Upper lobe of right lung (tissue), 1 donor: ENCODE measurements around the gene UHMK1. TPM values are rescaled to one million over a fixed set of nuclear protein-coding genes. Genes with fewer than 3 reads are reported as not detected.

Experiments used
- ATAC-seq: fragments of 200-7000 bp; cut with Tn5 transposase; one replicate; pipeline ENCODE4 v1.9.1; 2020; ENCODE audit warnings: mild to moderate bottlenecking, moderate library complexity
- DNase-seq: peaks from one replicate; pipeline ENCODE4 v3.0.0-alpha.2; 2020
- H3K27ac ChIP-seq: fragments of 200-600 bp; one replicate; pipeline ENCODE4 v1.8.0; 2022
- H3K27me3 ChIP-seq: fragments of 200-600 bp; one replicate; pipeline ENCODE4 v1.8.0; 2022; ENCODE audit warnings: mild to moderate bottlenecking
- H3K36me3 ChIP-seq: fragments of 200-600 bp; one replicate; pipeline ENCODE4 v1.8.0; 2022
- H3K4me1 ChIP-seq: fragments of 200-600 bp; one replicate; pipeline ENCODE4 v1.8.0; 2022
- H3K4me3 ChIP-seq: fragments of 200-600 bp; one replicate; pipeline ENCODE4 v1.8.0; 2022; ENCODE audit warnings: mild to moderate bottlenecking
- H3K9me3 ChIP-seq: fragments of 200-600 bp; one replicate; pipeline ENCODE4 v1.8.0; 2022
- intact Hi-C: fragments of 100-400 bp; cut with DNase I; formaldehyde crosslinking; loops from one replicate; pipeline ENCODE4 v1.11.0; 2022
- total RNA-seq: library from RNA; stranded (reverse); fragmentation: NEBNext Ultra II Directional; extraction: Animal tissue kit (Norgen Biotek cat#: 25700); gene quantifications from one replicate; pipeline ENCODE4 v1.2.1, GENCODE V29; 2021
- TF ChIP-seq, protein P1 (sequence below): fragments of 200-600 bp; IDR thresholded peaks from one replicate; pipeline ENCODE4 v1.8.0; 2022; ENCODE audit warnings: antibody characterized with exemption
- donor health status: DM: no; HTN: yes; CAD: no; lungs with severe emphysema.

Gene UHMK1
- total RNA-seq, 1 donor from 2014 or later = 53.6 TPM

DNA sequence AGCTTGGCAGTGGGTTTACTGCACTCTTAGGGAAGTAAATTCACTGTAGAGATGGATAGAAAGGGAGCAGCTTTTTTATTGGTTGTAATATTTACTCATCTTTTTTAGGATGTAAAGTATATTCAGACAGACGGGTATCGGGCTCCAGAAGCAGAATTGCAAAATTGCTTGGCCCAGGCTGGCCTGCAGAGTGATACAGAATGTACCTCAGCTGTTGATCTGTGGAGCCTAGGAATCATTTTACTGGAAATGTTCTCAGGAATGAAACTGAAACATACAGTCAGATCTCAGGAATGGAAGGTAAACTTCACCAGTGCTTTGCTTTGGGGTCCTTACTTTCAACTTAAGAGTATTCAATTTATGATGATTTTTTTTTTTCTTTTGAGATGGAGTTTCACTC lies 3.2 kb downstream of the UHMK1 start:
- H3K4me3 ChIP-seq = no peak overlapping the region
- no peak for ATAC-seq
- no peak for DNase-seq
- no peaks in the 10 kb centered on the region for H3K27me3 ChIP-seq
- intact Hi-C loops = no loop called here
- no peaks in the 10 kb centered on the region for H3K9me3 ChIP-seq
- TF ChIP-seq, protein P1, sequence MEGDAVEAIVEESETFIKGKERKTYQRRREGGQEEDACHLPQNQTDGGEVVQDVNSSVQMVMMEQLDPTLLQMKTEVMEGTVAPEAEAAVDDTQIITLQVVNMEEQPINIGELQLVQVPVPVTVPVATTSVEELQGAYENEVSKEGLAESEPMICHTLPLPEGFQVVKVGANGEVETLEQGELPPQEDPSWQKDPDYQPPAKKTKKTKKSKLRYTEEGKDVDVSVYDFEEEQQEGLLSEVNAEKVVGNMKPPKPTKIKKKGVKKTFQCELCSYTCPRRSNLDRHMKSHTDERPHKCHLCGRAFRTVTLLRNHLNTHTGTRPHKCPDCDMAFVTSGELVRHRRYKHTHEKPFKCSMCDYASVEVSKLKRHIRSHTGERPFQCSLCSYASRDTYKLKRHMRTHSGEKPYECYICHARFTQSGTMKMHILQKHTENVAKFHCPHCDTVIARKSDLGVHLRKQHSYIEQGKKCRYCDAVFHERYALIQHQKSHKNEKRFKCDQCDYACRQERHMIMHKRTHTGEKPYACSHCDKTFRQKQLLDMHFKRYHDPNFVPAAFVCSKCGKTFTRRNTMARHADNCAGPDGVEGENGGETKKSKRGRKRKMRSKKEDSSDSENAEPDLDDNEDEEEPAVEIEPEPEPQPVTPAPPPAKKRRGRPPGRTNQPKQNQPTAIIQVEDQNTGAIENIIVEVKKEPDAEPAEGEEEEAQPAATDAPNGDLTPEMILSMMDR = no peak
- peaks cover 22% of the 10 kb centered on the region for H3K4me1 ChIP-seq
- peaks cover 61% of the 10 kb centered on the region for H3K36me3 ChIP-seq
- no peak overlapping the region for H3K27ac ChIP-seq

DNA sequence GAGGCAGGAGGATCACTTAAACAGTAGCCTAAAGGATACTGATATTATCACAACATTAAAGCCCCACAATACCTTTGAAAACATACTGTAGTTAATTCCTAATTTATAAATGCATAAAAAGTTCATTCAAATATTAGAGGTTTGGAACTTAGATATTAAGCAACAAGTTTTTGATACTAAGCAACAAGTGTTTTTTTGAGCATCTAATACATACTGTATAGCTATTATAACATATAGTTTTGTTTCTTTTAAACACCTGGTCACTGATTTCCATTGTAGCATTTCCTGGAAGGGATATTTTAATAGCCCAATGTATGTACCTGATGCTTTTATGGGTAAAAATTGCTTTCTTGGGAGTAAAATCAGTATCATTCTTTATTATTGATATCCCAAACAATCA lies 4.5 kb downstream of the UHMK1 start:
- H3K27ac ChIP-seq = no peak overlapping the region
- H3K9me3 ChIP-seq = no peaks in the 10 kb centered on the region
- intact Hi-C loops = no loop called here
- ATAC-seq (no peak), DNase-seq (no peak)
- no peaks in the 10 kb centered on the region for H3K27me3 ChIP-seq
- TF ChIP-seq, protein P1 = no peak
- no peak overlapping the region for H3K4me3 ChIP-seq
- peaks cover 20% of the 10 kb centered on the region for H3K4me1 ChIP-seq
- H3K36me3 ChIP-seq = peaks cover 73% of the 10 kb centered on the region

DNA sequence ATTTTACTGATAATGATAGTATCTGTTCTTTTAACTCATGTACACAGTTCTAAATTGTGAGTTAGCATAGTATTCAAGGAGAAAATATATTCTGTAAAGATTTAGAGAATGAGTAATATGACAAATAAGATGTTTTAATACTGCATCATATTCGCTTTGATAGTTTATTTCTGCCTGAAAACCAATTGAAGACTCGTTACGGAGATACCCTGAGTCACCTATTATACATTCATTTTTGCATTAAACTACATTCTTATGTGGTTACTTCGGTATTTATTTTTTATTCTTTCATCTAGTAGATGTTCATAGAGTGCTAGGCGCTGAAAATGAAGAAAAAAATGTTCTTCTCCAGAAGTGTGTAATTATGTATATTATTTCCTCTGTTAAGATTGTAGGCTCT lies 5.3 kb downstream of the UHMK1 start:
- H3K27ac ChIP-seq = no peak overlapping the region
- H3K4me1 ChIP-seq = peaks cover 17% of the 10 kb centered on the region
- peaks cover 79% of the 10 kb centered on the region for H3K36me3 ChIP-seq
- TF ChIP-seq, protein P1 = no peak
- DNase-seq = no peak
- intact Hi-C loops = no loop called here
- H3K27me3 ChIP-seq = no peaks in the 10 kb centered on the region
- ATAC-seq = no peak
- no peak overlapping the region for H3K4me3 ChIP-seq
- no peaks in the 10 kb centered on the region for H3K9me3 ChIP-seq

DNA sequence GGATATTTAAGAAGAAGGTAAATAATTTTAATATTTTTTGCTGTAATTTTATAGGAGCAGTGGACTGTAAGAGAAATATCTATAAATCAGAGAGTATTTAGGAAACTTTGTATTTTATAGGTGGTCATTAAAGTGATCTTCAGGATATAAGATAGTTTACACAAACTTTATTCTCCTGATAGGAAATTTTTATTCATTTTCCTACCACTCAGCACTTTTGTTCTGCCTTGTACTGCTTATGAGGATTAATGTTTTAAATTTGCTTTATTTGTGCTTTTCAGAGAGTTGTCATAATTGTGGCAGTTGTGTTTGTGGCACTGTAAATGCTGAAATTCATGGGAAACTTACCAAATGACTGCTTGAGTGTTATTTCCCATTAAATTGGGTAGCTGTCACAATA lies 29.7 kb downstream of the UHMK1 start:
- no peaks in the 10 kb centered on the region for H3K9me3 ChIP-seq
- H3K4me1 ChIP-seq = no peaks in the 10 kb centered on the region
- TF ChIP-seq, protein P1 = no peak
- intact Hi-C loops = no loop called here
- H3K27me3 ChIP-seq = no peaks in the 10 kb centered on the region
- no peak overlapping the region for H3K27ac ChIP-seq
- DNase-seq = no peak
- ATAC-seq = no peak
- H3K4me3 ChIP-seq = no peak overlapping the region
- peaks cover 51% of the 10 kb centered on the region for H3K36me3 ChIP-seq

DNA sequence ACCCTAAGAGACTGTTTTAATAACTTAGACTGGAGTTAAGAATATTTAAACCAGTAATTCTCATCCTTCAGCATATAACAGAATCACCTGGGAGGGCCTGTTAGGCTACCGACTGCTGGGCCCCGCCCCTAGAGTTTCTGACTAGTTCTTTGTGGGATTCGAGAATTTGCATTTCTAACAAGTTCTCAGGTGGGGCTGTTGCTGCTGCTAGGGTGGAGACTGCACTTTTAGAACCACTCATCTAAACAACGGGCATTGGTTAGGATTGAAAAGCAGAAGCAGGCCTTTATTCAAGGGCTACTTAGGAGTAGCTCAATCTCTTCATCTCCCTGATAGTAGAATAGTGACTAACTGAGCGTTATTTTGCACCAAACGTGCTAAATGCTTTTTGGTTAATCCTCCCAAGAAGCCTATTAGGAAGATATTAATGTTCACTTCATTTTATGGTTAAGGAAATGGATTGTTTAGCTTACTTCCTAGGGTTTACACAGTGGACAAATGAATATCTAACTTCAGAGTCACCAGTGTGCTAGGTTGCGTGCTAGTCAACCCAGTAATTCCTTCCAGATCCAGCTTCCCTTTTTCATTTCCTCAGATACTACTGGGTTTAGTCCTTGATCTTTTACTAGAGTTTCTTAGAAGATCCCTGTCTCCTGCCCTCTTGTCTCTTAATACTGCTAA lies 32.8 kb downstream of the UHMK1 start:
- no peaks in the 10 kb centered on the region for H3K4me1 ChIP-seq
- ATAC-seq (peak; percentile 61), DNase-seq (no peak)
- intact Hi-C loops = no loop called here
- H3K4me3 ChIP-seq = no peak overlapping the region
- no peaks in the 10 kb centered on the region for H3K9me3 ChIP-seq
- H3K27ac ChIP-seq = peak overlapping the region; percentile 25
- peaks cover 20% of the 10 kb centered on the region for H3K36me3 ChIP-seq
- TF ChIP-seq, protein P1 = no peak
- no peaks in the 10 kb centered on the region for H3K27me3 ChIP-seq

DNA sequence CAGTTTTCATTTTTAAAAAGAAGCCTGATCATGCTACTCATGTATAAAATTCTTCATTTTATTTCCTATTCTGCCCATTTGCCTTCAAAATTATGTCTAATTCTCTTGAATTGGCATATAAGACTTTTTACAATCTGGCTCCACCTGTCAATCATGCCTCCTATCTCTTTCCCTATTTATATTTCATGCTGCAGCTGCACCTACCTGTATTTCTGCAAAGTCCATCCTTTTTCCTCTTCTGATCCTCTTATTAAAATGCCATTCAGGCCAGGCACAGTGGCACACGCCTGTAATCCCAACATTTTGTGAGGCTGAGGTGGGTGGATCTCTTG lies 33.3 kb downstream of the UHMK1 start:
- peak overlapping the region; percentile 25 for H3K27ac ChIP-seq
- TF ChIP-seq, protein P1 = no peak

More for the DNA sequence above, 33.3 kb downstream of the UHMK1 start:
- Histone ChIP-seq H3K4me1 (no peaks in the 10 kb centered on the region), H3K36me3 (peaks cover 15% of the 10 kb centered on the region), H3K27me3 (no peaks in the 10 kb centered on the region), H3K4me3 (no peak overlapping the region), H3K9me3 (no peaks in the 10 kb centered on the region)
- intact Hi-C loops = no loop called here
- DNase-seq (no peak), ATAC-seq (no peak)
